ENCODE results near the gene TGFB2. TPM values are rescaled to one million over a fixed set of nuclear protein-coding genes. Genes with fewer than 3 reads are reported as not detected.

TGFB2 gene
- polyA plus RNA-seq, 1 donor from 2014 or later = 0.10 TPM

DNA sequence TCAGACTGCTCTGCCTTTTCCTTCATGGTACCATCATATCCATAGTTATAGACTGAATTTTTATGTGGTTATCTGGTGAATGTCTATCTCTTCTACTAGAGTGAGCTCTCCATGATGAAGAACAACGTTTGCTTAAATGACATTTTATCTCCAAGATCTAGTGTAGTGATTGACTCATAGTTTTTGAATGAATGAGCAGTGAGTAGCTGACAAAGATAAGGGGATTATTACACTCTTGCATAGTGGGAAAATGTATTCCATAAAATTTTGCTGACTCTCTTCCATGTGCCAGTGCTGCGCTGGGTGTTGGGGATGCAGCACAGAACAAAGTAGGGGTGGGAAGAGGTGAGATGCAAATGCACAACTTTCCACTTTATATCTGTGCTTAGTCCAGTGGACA, 147.7 kb downstream of the TGFB2 start:
- H3K9me3 ChIP-seq (ENCODE audit: low read length) = no peaks in the 10 kb centered on the region
- H3K4me3 ChIP-seq (ENCODE audit: low read length) = no peak overlapping the region
- no peaks in the 10 kb centered on the region for H3K79me2 ChIP-seq (replicated peaks; ENCODE audit: insufficient read depth, low read length)
- H4K20me1 ChIP-seq (ENCODE audit: insufficient read depth) = no peaks in the 10 kb centered on the region
- no peak overlapping the region for H2AFZ ChIP-seq (ENCODE audit: low read depth, low read length)
- no peaks in the 10 kb centered on the region for H3K36me3 ChIP-seq (ENCODE audit: insufficient read depth, low read length)
- H3F3A ChIP-seq (ENCODE audit: insufficient read depth, low read length, poor library complexity, severe bottlenecking) = no peaks in the 10 kb centered on the region
- no peak overlapping the region for H3K9ac ChIP-seq (ENCODE audit: low read length)
- H3K27ac ChIP-seq (ENCODE audit: low read length) = no peak overlapping the region
- no peak overlapping the region for H3K4me2 ChIP-seq (ENCODE audit: low read length)
- no peaks in the 10 kb centered on the region for H3K27me3 ChIP-seq (ENCODE audit: insufficient read depth, low read depth, low read length)
- TF ChIP-seq CTCF (IDR thresholded peaks at IDR 0.05; ENCODE audit: poor library complexity, severe bottlenecking) (no peak), MXI1 (conservative IDR thresholded peaks at IDR 0.05; ENCODE audit: poor library complexity, severe bottlenecking) (no peak), EP300 (conservative IDR thresholded peaks at IDR 0.05; ENCODE audit: poor library complexity, severe bottlenecking) (no peak), TAF1 (IDR thresholded peaks at IDR 0.05; ENCODE audit: low read depth) (no peak), POLR2AphosphoS5 (IDR thresholded peaks at IDR 0.05) (no peak), SMC3 (conservative IDR thresholded peaks at IDR 0.05; ENCODE audit: poor library complexity) (no peak), RAD21 (conservative IDR thresholded peaks at IDR 0.05) (no peak), EZH2 (IDR thresholded peaks at IDR 0.05; ENCODE audit: borderline replicate concordance, insufficient read depth, low read length, poor library complexity, severe bottlenecking) (no peak)
- no peaks in the 10 kb centered on the region for H3K9me2 ChIP-seq (ENCODE audit: insufficient read depth, low read length)

GRCh38 chr1:218493986-218494385, 148.8 kb downstream of the TGFB2 start:
- no peaks in the 10 kb centered on the region for H3K9me3 ChIP-seq (ENCODE audit: low read length)
- H3K4me3 ChIP-seq (ENCODE audit: low read length) = no peak overlapping the region
- no peaks in the 10 kb centered on the region for H3K27me3 ChIP-seq (ENCODE audit: insufficient read depth, low read depth, low read length)
- H2AFZ ChIP-seq (ENCODE audit: low read depth, low read length) = no peak overlapping the region
- TF ChIP-seq EP300 (conservative IDR thresholded peaks at IDR 0.05; ENCODE audit: poor library complexity, severe bottlenecking) = no peak
- no peak for TF ChIP-seq EZH2 (IDR thresholded peaks at IDR 0.05; ENCODE audit: borderline replicate concordance, insufficient read depth, low read length, poor library complexity, severe bottlenecking)
- TF ChIP-seq SMC3 (conservative IDR thresholded peaks at IDR 0.05; ENCODE audit: poor library complexity) = no peak
- TF ChIP-seq CTCF (IDR thresholded peaks at IDR 0.05; ENCODE audit: poor library complexity, severe bottlenecking) = no peak
- no peak for TF ChIP-seq REST (IDR thresholded peaks at IDR 0.05; ENCODE audit: borderline replicate concordance)
- TF ChIP-seq TAF1 (IDR thresholded peaks at IDR 0.05; ENCODE audit: low read depth) = no peak
- no peak for TF ChIP-seq MXI1 (conservative IDR thresholded peaks at IDR 0.05; ENCODE audit: poor library complexity, severe bottlenecking)
- H3K36me3 ChIP-seq (ENCODE audit: insufficient read depth, low read length) = no peaks in the 10 kb centered on the region
- no peaks in the 10 kb centered on the region for H4K20me1 ChIP-seq (ENCODE audit: insufficient read depth)
- H3F3A ChIP-seq (ENCODE audit: insufficient read depth, low read length, poor library complexity, severe bottlenecking) = no peaks in the 10 kb centered on the region
- no peaks in the 10 kb centered on the region for H3K9me2 ChIP-seq (ENCODE audit: insufficient read depth, low read length)
- H3K9ac ChIP-seq (ENCODE audit: low read length) = no peak overlapping the region
- no peak overlapping the region for H3K27ac ChIP-seq (ENCODE audit: low read length)
- no peak overlapping the region for H3K4me2 ChIP-seq (ENCODE audit: low read length)
- H3K79me2 ChIP-seq (replicated peaks; ENCODE audit: insufficient read depth, low read length) = no peaks in the 10 kb centered on the region

Small RNAs within 50 kb of the gene (small RNA-seq; reads per million reads assigned to genes)
- 0 reads per million in 3 experiments for gene AC096638.1

Other genes with a start within 250 kb of the TGFB2 start
- gene RRP15, start 60.0 kb upstream of the TGFB2 start, polyA plus RNA-seq = 4.6 and 5.4 TPM in 2 replicates

Measured in neural cell (in vitro differentiated cells).